ENCODE measurements around the gene PPAT.

PPAT gene

DNA sequence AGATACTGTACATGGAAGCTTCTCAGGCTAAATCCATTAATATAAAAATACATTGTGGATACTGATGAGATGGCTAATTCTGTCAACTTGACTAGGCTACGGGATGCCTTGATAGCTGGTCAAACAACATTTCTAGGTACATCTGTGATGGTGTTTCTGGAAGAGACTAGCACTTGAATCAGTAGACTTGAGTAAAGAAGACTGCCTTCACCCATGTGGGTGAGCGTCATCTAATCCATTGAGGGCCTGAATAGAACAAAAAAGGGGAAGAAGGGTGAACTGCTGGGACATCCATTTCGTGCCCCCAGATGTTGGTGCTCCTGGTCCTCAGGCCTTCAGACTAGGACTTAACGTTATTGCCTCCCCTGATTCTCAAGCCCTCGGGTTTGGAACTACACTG is 28.3 kb upstream of the PPAT start:
- TF ChIP-seq EGR1 (IDR thresholded peaks at IDR 0.05) = no peak
- no peak for TF ChIP-seq NFIC (IDR thresholded peaks at IDR 0.05)
- no peak for TF ChIP-seq EP300 (IDR thresholded peaks at IDR 0.05; ENCODE audit: borderline replicate concordance)
- TF ChIP-seq TEAD4 (IDR thresholded peaks at IDR 0.05) = no peak
- TF ChIP-seq, protein P1, sequence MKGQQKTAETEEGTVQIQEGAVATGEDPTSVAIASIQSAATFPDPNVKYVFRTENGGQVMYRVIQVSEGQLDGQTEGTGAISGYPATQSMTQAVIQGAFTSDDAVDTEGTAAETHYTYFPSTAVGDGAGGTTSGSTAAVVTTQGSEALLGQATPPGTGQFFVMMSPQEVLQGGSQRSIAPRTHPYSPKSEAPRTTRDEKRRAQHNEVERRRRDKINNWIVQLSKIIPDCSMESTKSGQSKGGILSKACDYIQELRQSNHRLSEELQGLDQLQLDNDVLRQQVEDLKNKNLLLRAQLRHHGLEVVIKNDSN (IDR thresholded peaks at IDR 0.05) = no peak

DNA sequence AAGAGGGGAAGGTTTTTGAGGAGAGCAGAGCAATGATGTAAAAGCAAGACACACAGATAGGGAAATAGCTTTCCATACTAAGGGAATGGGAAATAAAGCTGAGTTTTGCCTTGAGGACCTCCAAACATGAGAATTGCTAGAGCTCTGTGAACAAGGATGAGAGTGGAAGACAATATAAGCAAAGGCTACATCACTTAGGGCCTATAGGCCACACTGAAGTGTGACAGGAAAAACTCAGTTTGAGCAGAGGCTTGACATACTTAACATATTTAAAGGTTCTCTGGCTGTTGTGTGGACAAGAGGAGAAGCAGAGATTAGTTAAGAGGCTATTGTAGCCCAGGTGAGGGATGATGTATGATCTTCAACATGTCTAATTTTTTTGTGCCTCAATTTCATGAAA is 26.7 kb upstream of the PPAT start:
- TF ChIP-seq ZBTB7A (IDR thresholded peaks at IDR 0.05; ENCODE audit: low read depth) (no peak), RAD21 (IDR thresholded peaks at IDR 0.05; ENCODE audit: low read depth) (no peak), EP300 (IDR thresholded peaks at IDR 0.05; ENCODE audit: borderline replicate concordance) (no peak), YY1 (IDR thresholded peaks at IDR 0.05; ENCODE audit: low read depth) (no peak), NFIC (IDR thresholded peaks at IDR 0.05) (no peak), TAF1 (IDR thresholded peaks at IDR 0.05; ENCODE audit: low read depth) (no peak), EGR1 (IDR thresholded peaks at IDR 0.05) (no peak), CREB1 (IDR thresholded peaks at IDR 0.05; ENCODE audit: low read depth) (no peak)
- TF ChIP-seq, protein P2, sequence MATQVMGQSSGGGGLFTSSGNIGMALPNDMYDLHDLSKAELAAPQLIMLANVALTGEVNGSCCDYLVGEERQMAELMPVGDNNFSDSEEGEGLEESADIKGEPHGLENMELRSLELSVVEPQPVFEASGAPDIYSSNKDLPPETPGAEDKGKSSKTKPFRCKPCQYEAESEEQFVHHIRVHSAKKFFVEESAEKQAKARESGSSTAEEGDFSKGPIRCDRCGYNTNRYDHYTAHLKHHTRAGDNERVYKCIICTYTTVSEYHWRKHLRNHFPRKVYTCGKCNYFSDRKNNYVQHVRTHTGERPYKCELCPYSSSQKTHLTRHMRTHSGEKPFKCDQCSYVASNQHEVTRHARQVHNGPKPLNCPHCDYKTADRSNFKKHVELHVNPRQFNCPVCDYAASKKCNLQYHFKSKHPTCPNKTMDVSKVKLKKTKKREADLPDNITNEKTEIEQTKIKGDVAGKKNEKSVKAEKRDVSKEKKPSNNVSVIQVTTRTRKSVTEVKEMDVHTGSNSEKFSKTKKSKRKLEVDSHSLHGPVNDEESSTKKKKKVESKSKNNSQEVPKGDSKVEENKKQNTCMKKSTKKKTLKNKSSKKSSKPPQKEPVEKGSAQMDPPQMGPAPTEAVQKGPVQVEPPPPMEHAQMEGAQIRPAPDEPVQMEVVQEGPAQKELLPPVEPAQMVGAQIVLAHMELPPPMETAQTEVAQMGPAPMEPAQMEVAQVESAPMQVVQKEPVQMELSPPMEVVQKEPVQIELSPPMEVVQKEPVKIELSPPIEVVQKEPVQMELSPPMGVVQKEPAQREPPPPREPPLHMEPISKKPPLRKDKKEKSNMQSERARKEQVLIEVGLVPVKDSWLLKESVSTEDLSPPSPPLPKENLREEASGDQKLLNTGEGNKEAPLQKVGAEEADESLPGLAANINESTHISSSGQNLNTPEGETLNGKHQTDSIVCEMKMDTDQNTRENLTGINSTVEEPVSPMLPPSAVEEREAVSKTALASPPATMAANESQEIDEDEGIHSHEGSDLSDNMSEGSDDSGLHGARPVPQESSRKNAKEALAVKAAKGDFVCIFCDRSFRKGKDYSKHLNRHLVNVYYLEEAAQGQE (IDR thresholded peaks at IDR 0.05; ENCODE audit: low read depth) = no peak
- TF ChIP-seq, protein P3, sequence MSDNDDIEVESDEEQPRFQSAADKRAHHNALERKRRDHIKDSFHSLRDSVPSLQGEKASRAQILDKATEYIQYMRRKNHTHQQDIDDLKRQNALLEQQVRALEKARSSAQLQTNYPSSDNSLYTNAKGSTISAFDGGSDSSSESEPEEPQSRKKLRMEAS (IDR thresholded peaks at IDR 0.05) = no peak

DNA sequence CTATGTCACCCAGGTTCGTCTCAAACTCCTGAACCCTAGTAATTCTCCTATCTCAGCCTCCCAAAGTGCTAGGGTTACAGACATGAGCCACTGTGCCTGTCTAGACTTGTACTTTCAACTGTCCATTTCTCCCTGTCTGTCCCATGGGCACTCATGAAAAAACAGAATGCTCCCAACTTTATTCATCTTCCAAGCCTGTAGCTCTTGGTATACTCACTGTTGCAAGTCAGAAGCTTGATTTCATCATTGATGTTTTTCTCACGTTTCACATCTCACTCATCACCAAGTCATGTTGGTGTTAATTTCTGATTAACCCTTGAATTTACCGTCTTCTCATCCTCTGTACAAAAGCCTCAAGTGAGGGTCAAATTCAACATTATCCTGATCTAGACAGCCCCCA is 24.7 kb upstream of the PPAT start:
- TF ChIP-seq EP300 (IDR thresholded peaks at IDR 0.05; ENCODE audit: borderline replicate concordance) (no peak), TAF1 (IDR thresholded peaks at IDR 0.05; ENCODE audit: low read depth) (no peak), EGR1 (IDR thresholded peaks at IDR 0.05) (no peak), NFIC (IDR thresholded peaks at IDR 0.05) (no peak), CEBPB (IDR thresholded peaks at IDR 0.05) (no peak), RAD21 (IDR thresholded peaks at IDR 0.05; ENCODE audit: low read depth) (no peak), TEAD4 (IDR thresholded peaks at IDR 0.05) (no peak)
- TF ChIP-seq, protein P3 (IDR thresholded peaks at IDR 0.05) = no peak

DNA sequence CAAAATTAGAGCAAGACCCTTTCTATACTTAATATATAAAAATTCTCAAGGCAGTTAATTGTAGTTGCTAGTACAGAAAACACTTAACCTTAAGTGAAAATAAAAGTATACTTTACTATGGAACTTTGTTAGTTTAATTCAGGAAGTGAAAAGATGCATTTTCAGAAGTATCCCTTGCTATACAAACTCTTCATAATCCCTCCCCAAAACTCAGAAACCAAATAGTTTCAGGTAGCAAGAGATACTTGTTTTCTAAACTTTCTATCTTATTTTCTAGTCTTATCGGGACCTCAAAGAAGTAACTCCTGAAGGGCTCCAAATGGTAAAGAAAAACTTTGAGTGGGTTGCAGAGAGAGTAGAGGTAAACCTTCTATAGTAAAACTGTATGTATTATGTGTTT is 14.9 kb upstream of the PPAT start:
- TF ChIP-seq CREB1 (IDR thresholded peaks at IDR 0.05; ENCODE audit: low read depth) (no peak), TCF12 (IDR thresholded peaks at IDR 0.05; ENCODE audit: low read depth) (no peak), CEBPB (IDR thresholded peaks at IDR 0.05) (no peak), ZBTB7A (IDR thresholded peaks at IDR 0.05; ENCODE audit: low read depth) (no peak), FOXM1 (IDR thresholded peaks at IDR 0.05; ENCODE audit: borderline replicate concordance, low read depth) (no peak), EP300 (IDR thresholded peaks at IDR 0.05; ENCODE audit: borderline replicate concordance) (no peak), TAF1 (IDR thresholded peaks at IDR 0.05; ENCODE audit: low read depth) (no peak), YY1 (IDR thresholded peaks at IDR 0.05; ENCODE audit: low read depth) (no peak), EGR1 (IDR thresholded peaks at IDR 0.05) (no peak), NFIC (IDR thresholded peaks at IDR 0.05) (no peak), TEAD4 (IDR thresholded peaks at IDR 0.05) (no peak), RAD21 (IDR thresholded peaks at IDR 0.05; ENCODE audit: low read depth) (no peak)
- TF ChIP-seq, protein P2 (IDR thresholded peaks at IDR 0.05; ENCODE audit: low read depth) = no peak
- TF ChIP-seq, protein P3 (IDR thresholded peaks at IDR 0.05) = no peak
- TF ChIP-seq, protein P1 (IDR thresholded peaks at IDR 0.05) = no peak

DNA sequence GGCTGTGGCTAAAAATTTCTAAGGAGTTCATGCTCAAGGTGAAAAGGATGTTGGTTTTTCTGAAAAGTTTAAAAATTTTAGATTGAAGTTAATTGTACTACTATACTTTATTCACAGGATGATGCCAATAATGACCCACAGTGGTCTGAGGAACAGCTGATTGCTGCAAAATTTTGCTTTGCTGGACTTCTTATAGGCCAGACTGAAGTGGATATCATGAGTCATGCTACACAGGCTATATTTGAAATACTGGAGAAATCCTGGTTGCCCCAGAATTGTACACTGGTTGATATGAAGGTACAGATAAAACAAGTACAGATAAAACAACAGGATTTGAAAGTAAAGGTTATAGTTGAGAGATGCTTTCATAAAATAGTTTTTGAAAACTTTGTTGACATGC is 12.9 kb upstream of the PPAT start:
- TF ChIP-seq EP300 (IDR thresholded peaks at IDR 0.05; ENCODE audit: borderline replicate concordance) = no peak
- TF ChIP-seq RAD21 (IDR thresholded peaks at IDR 0.05; ENCODE audit: low read depth) = no peak
- TF ChIP-seq EGR1 (IDR thresholded peaks at IDR 0.05) = no peak
- no peak for TF ChIP-seq TAF1 (IDR thresholded peaks at IDR 0.05; ENCODE audit: low read depth)
- no peak for TF ChIP-seq NFIC (IDR thresholded peaks at IDR 0.05)
- TF ChIP-seq, protein P2 (IDR thresholded peaks at IDR 0.05; ENCODE audit: low read depth) = no peak
- TF ChIP-seq, protein P3 (IDR thresholded peaks at IDR 0.05) = no peak
- no peak for TF ChIP-seq TCF12 (IDR thresholded peaks at IDR 0.05; ENCODE audit: low read depth)
- no peak for TF ChIP-seq ZBTB7A (IDR thresholded peaks at IDR 0.05; ENCODE audit: low read depth)
- no peak for TF ChIP-seq CEBPB (IDR thresholded peaks at IDR 0.05)
- TF ChIP-seq CREB1 (IDR thresholded peaks at IDR 0.05; ENCODE audit: low read depth) = no peak
- no peak for TF ChIP-seq YY1 (IDR thresholded peaks at IDR 0.05; ENCODE audit: low read depth)
- no peak for TF ChIP-seq TEAD4 (IDR thresholded peaks at IDR 0.05)
